ENCODE data around the gene TEX19. TPM values are rescaled to one million over a fixed set of nuclear protein-coding genes. Genes with fewer than 3 reads are reported as not detected.

Gene TEX19
- total and polyA plus RNA-seq, 2 experiments from 2014 or later = 0.10 to 0.66 TPM

GRCh38 chr17:82410014-82410716, 51.1 kb downstream of the TEX19 start:
- Mint-ChIP-seq H3K4me1 (peaks cover 5% of the 10 kb centered on the region), H3K9me3 (no peaks in the 10 kb centered on the region; the same call in 2 of the 3 replicates), H3K27me3 (ENCODE audit: insufficient read depth, low read depth, poor library complexity) (peaks cover 4% of the 10 kb centered on the region), H3K27ac (no peak overlapping the region), H3K36me3 (ENCODE audit: low read depth) (no peaks in the 10 kb centered on the region), H3K4me3 (no peak overlapping the region)
- ATAC-seq (no peak), DNase-seq (ENCODE audit: low spot score) (no peak)
- Histone ChIP-seq H2AFZ (no peak overlapping the region), H3K27me3 (ENCODE audit: insufficient read depth) (no peaks in the 10 kb centered on the region), H3K79me2 (replicated peaks; ENCODE audit: insufficient read depth) (no peaks in the 10 kb centered on the region), H3K4me3 (no peak overlapping the region), H4K20me1 (replicated peaks; ENCODE audit: insufficient read depth) (peaks cover 4% of the 10 kb centered on the region), H3K27ac (ENCODE audit: low read depth) (no peak overlapping the region), H3F3A (replicated peaks; ENCODE audit: low read depth) (no peaks in the 10 kb centered on the region; the same call in 1 of the 2 replicates), H3K36me3 (ENCODE audit: insufficient read depth) (no peaks in the 10 kb centered on the region), H3K4me1 (ENCODE audit: insufficient read depth) (peaks cover 4% of the 10 kb centered on the region), H3K4me2 (no peak overlapping the region), H3K9me2 (ENCODE audit: insufficient read depth) (no peaks in the 10 kb centered on the region)
- TF ChIP-seq ZNF462 (CRISPR knock-in tag; IDR thresholded peaks at IDR 0.05) (no peak), JUNB (IDR thresholded peaks at IDR 0.05; ENCODE audit: unreplicated experiment) (no peak), EZH2 (IDR thresholded peaks at IDR 0.05; ENCODE audit: low read depth, unreplicated experiment) (no peak), STAT1 (IDR thresholded peaks at IDR 0.05; ENCODE audit: unreplicated experiment) (no peak), REST (IDR thresholded peaks at IDR 0.05; ENCODE audit: unreplicated experiment) (no peak), ZNF114 (CRISPR knock-in tag; IDR thresholded peaks at IDR 0.05) (no peak), POLR2AphosphoS5 (IDR thresholded peaks at IDR 0.05; ENCODE audit: low read depth) (no peak), NANOG (IDR thresholded peaks at IDR 0.05; ENCODE audit: borderline replicate concordance) (no peak), CTCF (conservative IDR thresholded peaks at IDR 0.05; ENCODE audit: low read depth in 2 of 2) (no peak), ETS1 (IDR thresholded peaks at IDR 0.05) (no peak), CREB1 (CRISPR knock-in tag; IDR thresholded peaks at IDR 0.05; ENCODE audit: low read depth) (no peak), ZNF331 (CRISPR knock-in tag; IDR thresholded peaks at IDR 0.05; ENCODE audit: low read depth) (no peak), EZH2phosphoT487 (IDR thresholded peaks at IDR 0.05; ENCODE audit: unreplicated experiment) (no peak)

All from GM23338 (cell line).